Stomach smooth muscle (tissue), 2 donors: Measurements from ENCODE around the gene TSTD1.

Experiments used
- H3K27ac ChIP-seq: one replicate; pipeline ENCODE4 v1.7.0; 2013; ENCODE audit warnings: mild to moderate bottlenecking, low read length, inconsistent platforms
- H3K27me3 ChIP-seq, 2 donors: one replicate each; pipeline ENCODE4 v1.7.0; 2013; ENCODE audit warnings: low read length in 2 of 2; ENCODE audit not compliant: insufficient read depth in 2 of 2, control insufficient read depth in 1 of 2
- H3K36me3 ChIP-seq, 2 donors: one replicate each; pipeline ENCODE4 v1.7.0; 2013; ENCODE audit warnings: low read length in 2 of 2; ENCODE audit not compliant: control insufficient read depth in 2 of 2, insufficient read depth in 2 of 2
- H3K4me1 ChIP-seq: one replicate; pipeline ENCODE4 v1.7.0; 2013; ENCODE audit warnings: low read length; ENCODE audit not compliant: control insufficient read depth, insufficient read depth
- H3K4me3 ChIP-seq, 2 donors: one replicate each; pipeline ENCODE4 v1.7.0; 2013; ENCODE audit warnings: low read length in 2 of 2
- H3K9ac ChIP-seq, 2 donors: one replicate each; pipeline ENCODE4 v1.7.0; 2013; ENCODE audit warnings: low read length in 2 of 2, mild to moderate bottlenecking in 1 of 2
- H3K9me3 ChIP-seq, 2 donors: one replicate each; pipeline ENCODE4 v1.7.0; 2013; ENCODE audit warnings: low read length in 2 of 2; ENCODE audit not compliant: control insufficient read depth in 2 of 2
- donor health status: healthy.
- donor health status: Pancreatic carcinoma.

The TSTD1 gene

GRCh38 chr1:161038523-161039153 is at the start of gene TSTD1:
Gene TSTD1, minus strand, starts transcription at chr1:161038964. Its CDS starts 75 bp downstream, at chr1:161038889.
- H3K4me1 ChIP-seq: peaks cover 16% of the 10 kb centered on the region
- peaks cover 35 to 36% of the 10 kb centered on the region in 2 donors for H3K36me3 ChIP-seq
- H3K27me3 ChIP-seq: no peaks in the 10 kb centered on the region
- no peaks in the 10 kb centered on the region for H3K9me3 ChIP-seq
- peak within 1 kb of the TSS; percentile 59 to 81 for H3K4me3 ChIP-seq
- no peak within 1 kb of the TSS for H3K27ac ChIP-seq
- H3K9ac ChIP-seq: peak within 1 kb of the TSS; percentile 52 to 68

- no peak overlapping the region for H3K4me3 ChIP-seq
- no peak overlapping the region for H3K9ac ChIP-seq
- H3K27me3 ChIP-seq: no peaks in the 10 kb centered on the region
- H3K36me3 ChIP-seq: no peaks in the 10 kb centered on the region
- no peaks in the 10 kb centered on the region for H3K4me1 ChIP-seq
- H3K9me3 ChIP-seq: no peaks in the 10 kb centered on the region
- H3K27ac ChIP-seq: no peak overlapping the region
Measured at GRCh38 chr1:161086457-161086856, 47.7 kb upstream of the TSTD1 start.

- no peaks in the 10 kb centered on the region for H3K36me3 ChIP-seq
- H3K4me1 ChIP-seq: no peaks in the 10 kb centered on the region
- no peaks in the 10 kb centered on the region for H3K9me3 ChIP-seq
- H3K27ac ChIP-seq: no peak overlapping the region
- H3K9ac ChIP-seq: no peak overlapping the region
- H3K4me3 ChIP-seq: no peak overlapping the region
- no peaks in the 10 kb centered on the region for H3K27me3 ChIP-seq
Measured at GRCh38 chr1:161085165-161085564, 46.4 kb upstream of the TSTD1 start.

GRCh38 chr1:161084597-161084988 is 45.8 kb upstream of the TSTD1 start:
- Histone ChIP-seq H3K4me1 (no peaks in the 10 kb centered on the region), H3K4me3 (no peak overlapping the region), H3K9me3 (no peaks in the 10 kb centered on the region)

GRCh38 chr1:161083748-161084596 is 45.2 kb upstream of the TSTD1 start:
- Histone ChIP-seq H3K9me3 (no peaks in the 10 kb centered on the region), H3K4me1 (no peaks in the 10 kb centered on the region), H3K27me3 (peaks cover 0 to 9% of the 10 kb centered on the region in 2 donors), H3K4me3 (no peak overlapping the region), H3K36me3 (no peaks in the 10 kb centered on the region), H3K9ac (no peak overlapping the region), H3K27ac (no peak overlapping the region)

More at GRCh38 chr1:161084597-161084988, 45.8 kb upstream of the TSTD1 start:
- Histone ChIP-seq H3K9ac (no peak overlapping the region), H3K27ac (no peak overlapping the region), H3K27me3 (peaks cover 0 to 2% of the 10 kb centered on the region in 2 donors), H3K36me3 (no peaks in the 10 kb centered on the region)

- Histone ChIP-seq H3K27me3 (peaks cover 0 to 10% of the 10 kb centered on the region in 2 donors), H3K4me3 (no peak overlapping the region), H3K27ac (no peak overlapping the region), H3K9me3 (no peaks in the 10 kb centered on the region), H3K9ac (no peak overlapping the region), H3K36me3 (no peaks in the 10 kb centered on the region), H3K4me1 (no peaks in the 10 kb centered on the region)
Measured at GRCh38 chr1:161082996-161083747, 44.4 kb upstream of the TSTD1 start.

GRCh38 chr1:161082483-161082882 is 43.7 kb upstream of the TSTD1 start:
- Histone ChIP-seq H3K9me3 (no peaks in the 10 kb centered on the region), H3K36me3 (no peaks in the 10 kb centered on the region), H3K27me3 (peaks cover 0 to 10% of the 10 kb centered on the region in 2 donors), H3K4me1 (no peaks in the 10 kb centered on the region), H3K4me3 (no peak overlapping the region), H3K27ac (no peak overlapping the region), H3K9ac (no peak overlapping the region)

GRCh38 chr1:161081519-161081918 is 42.8 kb upstream of the TSTD1 start:
- H3K36me3 ChIP-seq: no peaks in the 10 kb centered on the region
- peaks cover 0 to 10% of the 10 kb centered on the region in 2 donors for H3K27me3 ChIP-seq
- no peaks in the 10 kb centered on the region for H3K4me1 ChIP-seq
- H3K4me3 ChIP-seq: no peak overlapping the region
- H3K9me3 ChIP-seq: no peaks in the 10 kb centered on the region
- no peak overlapping the region for H3K27ac ChIP-seq
- H3K9ac ChIP-seq: no peak overlapping the region

GRCh38 chr1:161080441-161081405 is 42.0 kb upstream of the TSTD1 start:
- Histone ChIP-seq H3K4me3 (no peak overlapping the region), H3K9me3 (no peaks in the 10 kb centered on the region), H3K27me3 (peaks cover 0 to 10% of the 10 kb centered on the region in 2 donors), H3K9ac (no peak overlapping the region), H3K27ac (no peak overlapping the region), H3K36me3 (no peaks in the 10 kb centered on the region), H3K4me1 (no peaks in the 10 kb centered on the region)
